GM10266 (cell line): ENCODE measurements around the gene NEK1.
A peak's percentile ranks its signal among the peaks of the same experiment; 100 is the strongest.
"Not testable (repeated sequence)": the region's sequence is repeated elsewhere in the genome, so short reads cannot be mapped to it uniquely, and the experiment has no call there.

Experiments
- DNase-seq: peaks from one replicate; pipeline ENCODE4 v3.0.0; 2012; ENCODE audit errors: extremely low spot score
- CTCF ChIP-seq: IDR thresholded peaks from 2 replicates; pipeline ENCODE4 v1.5.1; 2012; ENCODE audit warnings: mild to moderate bottlenecking, low read depth; ENCODE audit not compliant: control insufficient read depth, insufficient read depth; ENCODE audit errors: missing control alignments

Gene NEK1

GRCh38 chr4:169566021-169566818 is 46.2 kb downstream of the NEK1 start:
- peak; percentile 67 for DNase-seq
- peak; percentile 63 for TF ChIP-seq CTCF

GRCh38 chr4:169565606-169566005 is 46.8 kb downstream of the NEK1 start:
- no peak for DNase-seq
- TF ChIP-seq CTCF, result no peak

GRCh38 chr4:169557061-169557636 is 55.2 kb downstream of the NEK1 start:
- DNase-seq, result no peak
- TF ChIP-seq CTCF, result no peak

GRCh38 chr4:169546548-169546947 is 65.8 kb downstream of the NEK1 start:
- not testable (repeated sequence) for DNase-seq

- no peak for DNase-seq
- no peak for TF ChIP-seq CTCF
These were observed 71.6 kb downstream of the NEK1 start for GRCh38 chr4:169540774-169541173.

- no peak for TF ChIP-seq CTCF
- no peak for DNase-seq
These were observed 82.3 kb downstream of the NEK1 start for GRCh38 chr4:169530048-169530447.

- no peak for TF ChIP-seq CTCF
- no peak for DNase-seq
These were observed 88.6 kb downstream of the NEK1 start for GRCh38 chr4:169523796-169524195.
